Measurements from ENCODE around the gene AAK1. TPM values are rescaled to one million over a fixed set of nuclear protein-coding genes. Genes with fewer than 3 reads are reported as not detected.

Gene AAK1
- total RNA-seq, 1 experiment from 2014 or later: 35.6 TPM

DNA sequence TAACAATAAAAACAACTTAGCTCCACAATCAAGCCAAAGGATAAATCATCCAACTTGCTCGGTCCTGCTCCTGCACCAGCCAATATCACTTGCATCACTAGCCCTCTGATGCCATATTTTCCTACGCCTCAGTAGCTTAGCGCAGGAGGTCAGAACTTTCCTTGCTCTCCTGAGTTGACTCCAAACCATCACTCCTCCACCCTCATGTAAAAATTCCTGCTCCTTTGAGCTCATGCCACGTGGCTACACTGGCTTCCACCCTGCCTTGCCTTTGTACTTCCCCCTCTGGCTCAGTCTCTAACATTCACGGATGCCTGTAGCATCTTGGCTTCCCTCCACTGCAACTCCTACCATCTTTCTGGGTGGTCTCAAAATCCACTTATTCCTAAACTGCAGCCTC lies 25.2 kb downstream of the AAK1 start (continued):
- TF ChIP-seq MYBL2 (CRISPR knock-in tag; IDR thresholded peaks at IDR 0.05) (no peak), CREB1 (CRISPR knock-in tag; IDR thresholded peaks at IDR 0.05) (no peak), ZNF671 (CRISPR knock-in tag; IDR thresholded peaks at IDR 0.05) (no peak), NR3C1 (CRISPR knock-in tag; conservative IDR thresholded peaks at IDR 0.05; ENCODE audit: low read depth) (no peak), JAZF1 (CRISPR knock-in tag; IDR thresholded peaks at IDR 0.05) (no peak), ZNF416 (CRISPR knock-in tag; IDR thresholded peaks at IDR 0.05) (no peak)
- TF ChIP-seq, protein P1, sequence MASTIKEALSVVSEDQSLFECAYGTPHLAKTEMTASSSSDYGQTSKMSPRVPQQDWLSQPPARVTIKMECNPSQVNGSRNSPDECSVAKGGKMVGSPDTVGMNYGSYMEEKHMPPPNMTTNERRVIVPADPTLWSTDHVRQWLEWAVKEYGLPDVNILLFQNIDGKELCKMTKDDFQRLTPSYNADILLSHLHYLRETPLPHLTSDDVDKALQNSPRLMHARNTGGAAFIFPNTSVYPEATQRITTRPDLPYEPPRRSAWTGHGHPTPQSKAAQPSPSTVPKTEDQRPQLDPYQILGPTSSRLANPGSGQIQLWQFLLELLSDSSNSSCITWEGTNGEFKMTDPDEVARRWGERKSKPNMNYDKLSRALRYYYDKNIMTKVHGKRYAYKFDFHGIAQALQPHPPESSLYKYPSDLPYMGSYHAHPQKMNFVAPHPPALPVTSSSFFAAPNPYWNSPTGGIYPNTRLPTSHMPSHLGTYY (CRISPR knock-in tag; IDR thresholded peaks at IDR 0.05): no peak
- TF ChIP-seq, protein P2, sequence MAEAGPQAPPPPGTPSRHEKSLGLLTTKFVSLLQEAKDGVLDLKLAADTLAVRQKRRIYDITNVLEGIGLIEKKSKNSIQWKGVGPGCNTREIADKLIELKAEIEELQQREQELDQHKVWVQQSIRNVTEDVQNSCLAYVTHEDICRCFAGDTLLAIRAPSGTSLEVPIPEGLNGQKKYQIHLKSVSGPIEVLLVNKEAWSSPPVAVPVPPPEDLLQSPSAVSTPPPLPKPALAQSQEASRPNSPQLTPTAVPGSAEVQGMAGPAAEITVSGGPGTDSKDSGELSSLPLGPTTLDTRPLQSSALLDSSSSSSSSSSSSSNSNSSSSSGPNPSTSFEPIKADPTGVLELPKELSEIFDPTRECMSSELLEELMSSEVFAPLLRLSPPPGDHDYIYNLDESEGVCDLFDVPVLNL (CRISPR knock-in tag; IDR thresholded peaks at IDR 0.05; ENCODE audit: borderline replicate concordance, low read depth): no peak

DNA sequence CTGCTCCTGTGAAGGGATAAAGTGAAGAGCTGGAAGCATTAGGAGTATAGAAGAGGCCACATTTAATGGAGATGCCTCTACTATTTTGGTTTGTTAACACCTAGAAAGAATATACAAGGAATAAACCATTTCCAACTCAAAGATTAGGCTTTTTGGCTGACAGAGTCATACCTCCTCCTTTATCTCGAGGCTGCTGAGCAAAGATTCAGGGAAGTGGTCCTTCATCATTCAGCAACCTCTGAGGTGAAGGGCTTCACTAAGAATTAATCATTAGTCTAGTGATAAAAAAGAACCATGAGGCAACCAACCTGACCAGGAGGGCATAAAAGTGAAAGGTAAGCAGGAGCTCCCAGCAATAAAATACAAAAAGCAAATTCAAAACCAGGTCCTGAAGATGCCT lies 25.8 kb downstream of the AAK1 start:
- TF ChIP-seq ZNF396 (CRISPR knock-in tag; IDR thresholded peaks at IDR 0.05; ENCODE audit: borderline replicate concordance) (no peak), SP1 (CRISPR knock-in tag; conservative IDR thresholded peaks at IDR 0.05) (no peak), GTF2I (CRISPR knock-in tag; conservative IDR thresholded peaks at IDR 0.05) (no peak), ESRRA (CRISPR knock-in tag; IDR thresholded peaks at IDR 0.05; ENCODE audit: borderline replicate concordance) (no peak), MYBL2 (CRISPR knock-in tag; IDR thresholded peaks at IDR 0.05) (no peak), TP53 (CRISPR knock-in tag; IDR thresholded peaks at IDR 0.05) (no peak), OVOL2 (CRISPR knock-in tag; IDR thresholded peaks at IDR 0.05; ENCODE audit: borderline replicate concordance) (no peak), NFATC4 (CRISPR knock-in tag; IDR thresholded peaks at IDR 0.05) (no peak)
- TF ChIP-seq, protein P3, sequence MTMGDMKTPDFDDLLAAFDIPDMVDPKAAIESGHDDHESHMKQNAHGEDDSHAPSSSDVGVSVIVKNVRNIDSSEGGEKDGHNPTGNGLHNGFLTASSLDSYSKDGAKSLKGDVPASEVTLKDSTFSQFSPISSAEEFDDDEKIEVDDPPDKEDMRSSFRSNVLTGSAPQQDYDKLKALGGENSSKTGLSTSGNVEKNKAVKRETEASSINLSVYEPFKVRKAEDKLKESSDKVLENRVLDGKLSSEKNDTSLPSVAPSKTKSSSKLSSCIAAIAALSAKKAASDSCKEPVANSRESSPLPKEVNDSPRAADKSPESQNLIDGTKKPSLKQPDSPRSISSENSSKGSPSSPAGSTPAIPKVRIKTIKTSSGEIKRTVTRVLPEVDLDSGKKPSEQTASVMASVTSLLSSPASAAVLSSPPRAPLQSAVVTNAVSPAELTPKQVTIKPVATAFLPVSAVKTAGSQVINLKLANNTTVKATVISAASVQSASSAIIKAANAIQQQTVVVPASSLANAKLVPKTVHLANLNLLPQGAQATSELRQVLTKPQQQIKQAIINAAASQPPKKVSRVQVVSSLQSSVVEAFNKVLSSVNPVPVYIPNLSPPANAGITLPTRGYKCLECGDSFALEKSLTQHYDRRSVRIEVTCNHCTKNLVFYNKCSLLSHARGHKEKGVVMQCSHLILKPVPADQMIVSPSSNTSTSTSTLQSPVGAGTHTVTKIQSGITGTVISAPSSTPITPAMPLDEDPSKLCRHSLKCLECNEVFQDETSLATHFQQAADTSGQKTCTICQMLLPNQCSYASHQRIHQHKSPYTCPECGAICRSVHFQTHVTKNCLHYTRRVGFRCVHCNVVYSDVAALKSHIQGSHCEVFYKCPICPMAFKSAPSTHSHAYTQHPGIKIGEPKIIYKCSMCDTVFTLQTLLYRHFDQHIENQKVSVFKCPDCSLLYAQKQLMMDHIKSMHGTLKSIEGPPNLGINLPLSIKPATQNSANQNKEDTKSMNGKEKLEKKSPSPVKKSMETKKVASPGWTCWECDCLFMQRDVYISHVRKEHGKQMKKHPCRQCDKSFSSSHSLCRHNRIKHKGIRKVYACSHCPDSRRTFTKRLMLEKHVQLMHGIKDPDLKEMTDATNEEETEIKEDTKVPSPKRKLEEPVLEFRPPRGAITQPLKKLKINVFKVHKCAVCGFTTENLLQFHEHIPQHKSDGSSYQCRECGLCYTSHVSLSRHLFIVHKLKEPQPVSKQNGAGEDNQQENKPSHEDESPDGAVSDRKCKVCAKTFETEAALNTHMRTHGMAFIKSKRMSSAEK (CRISPR knock-in tag; IDR thresholded peaks at IDR 0.05; ENCODE audit: borderline replicate concordance): no peak
- TF ChIP-seq, protein P4, sequence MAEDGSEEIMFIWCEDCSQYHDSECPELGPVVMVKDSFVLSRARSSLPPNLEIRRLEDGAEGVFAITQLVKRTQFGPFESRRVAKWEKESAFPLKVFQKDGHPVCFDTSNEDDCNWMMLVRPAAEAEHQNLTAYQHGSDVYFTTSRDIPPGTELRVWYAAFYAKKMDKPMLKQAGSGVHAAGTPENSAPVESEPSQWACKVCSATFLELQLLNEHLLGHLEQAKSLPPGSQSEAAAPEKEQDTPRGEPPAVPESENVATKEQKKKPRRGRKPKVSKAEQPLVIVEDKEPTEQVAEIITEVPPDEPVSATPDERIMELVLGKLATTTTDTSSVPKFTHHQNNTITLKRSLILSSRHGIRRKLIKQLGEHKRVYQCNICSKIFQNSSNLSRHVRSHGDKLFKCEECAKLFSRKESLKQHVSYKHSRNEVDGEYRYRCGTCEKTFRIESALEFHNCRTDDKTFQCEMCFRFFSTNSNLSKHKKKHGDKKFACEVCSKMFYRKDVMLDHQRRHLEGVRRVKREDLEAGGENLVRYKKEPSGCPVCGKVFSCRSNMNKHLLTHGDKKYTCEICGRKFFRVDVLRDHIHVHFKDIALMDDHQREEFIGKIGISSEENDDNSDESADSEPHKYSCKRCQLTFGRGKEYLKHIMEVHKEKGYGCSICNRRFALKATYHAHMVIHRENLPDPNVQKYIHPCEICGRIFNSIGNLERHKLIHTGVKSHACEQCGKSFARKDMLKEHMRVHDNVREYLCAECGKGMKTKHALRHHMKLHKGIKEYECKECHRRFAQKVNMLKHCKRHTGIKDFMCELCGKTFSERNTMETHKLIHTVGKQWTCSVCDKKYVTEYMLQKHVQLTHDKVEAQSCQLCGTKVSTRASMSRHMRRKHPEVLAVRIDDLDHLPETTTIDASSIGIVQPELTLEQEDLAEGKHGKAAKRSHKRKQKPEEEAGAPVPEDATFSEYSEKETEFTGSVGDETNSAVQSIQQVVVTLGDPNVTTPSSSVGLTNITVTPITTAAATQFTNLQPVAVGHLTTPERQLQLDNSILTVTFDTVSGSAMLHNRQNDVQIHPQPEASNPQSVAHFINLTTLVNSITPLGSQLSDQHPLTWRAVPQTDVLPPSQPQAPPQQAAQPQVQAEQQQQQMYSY (CRISPR knock-in tag; IDR thresholded peaks at IDR 0.05): no peak

More for the DNA sequence above, 25.8 kb downstream of the AAK1 start:
- ChIA-PET CTCF (interaction anchor here (1.1 to 1.5 kb wide), 2 partner anchors 52 to 107 kb away, joined by 3 read pairs; no protein-coding TSS in a partner anchor), POLR2A (no interaction called here)
- Mint-ChIP-seq H3K9me3 (peaks cover 1% of the 10 kb centered on the region; the same call in 1 of the 2 replicates), H3K27ac (no peak overlapping the region), H3K36me3 (no peaks in the 10 kb centered on the region), H3K4me1 (no peaks in the 10 kb centered on the region), H3K4me3 (no peak overlapping the region), H3K27me3 (ENCODE audit: low read depth) (no peaks in the 10 kb centered on the region)
- ATAC-seq (no peak), DNase-seq (ENCODE audit: low spot score) (no peak)
